GM19467 (cell line): Measurements from ENCODE around the gene TMEM196.
A peak's percentile ranks its signal among the peaks of the same experiment; 100 is the strongest.

Source experiments
- ATAC-seq: cut with Tn5 transposase; IDR thresholded peaks from one replicate; pipeline ENCODE4 v1.9.1; 2021; ENCODE audit warnings: mild to moderate bottlenecking, moderate library complexity; ENCODE audit not compliant: unreplicated experiment

TMEM196 gene

DNA sequence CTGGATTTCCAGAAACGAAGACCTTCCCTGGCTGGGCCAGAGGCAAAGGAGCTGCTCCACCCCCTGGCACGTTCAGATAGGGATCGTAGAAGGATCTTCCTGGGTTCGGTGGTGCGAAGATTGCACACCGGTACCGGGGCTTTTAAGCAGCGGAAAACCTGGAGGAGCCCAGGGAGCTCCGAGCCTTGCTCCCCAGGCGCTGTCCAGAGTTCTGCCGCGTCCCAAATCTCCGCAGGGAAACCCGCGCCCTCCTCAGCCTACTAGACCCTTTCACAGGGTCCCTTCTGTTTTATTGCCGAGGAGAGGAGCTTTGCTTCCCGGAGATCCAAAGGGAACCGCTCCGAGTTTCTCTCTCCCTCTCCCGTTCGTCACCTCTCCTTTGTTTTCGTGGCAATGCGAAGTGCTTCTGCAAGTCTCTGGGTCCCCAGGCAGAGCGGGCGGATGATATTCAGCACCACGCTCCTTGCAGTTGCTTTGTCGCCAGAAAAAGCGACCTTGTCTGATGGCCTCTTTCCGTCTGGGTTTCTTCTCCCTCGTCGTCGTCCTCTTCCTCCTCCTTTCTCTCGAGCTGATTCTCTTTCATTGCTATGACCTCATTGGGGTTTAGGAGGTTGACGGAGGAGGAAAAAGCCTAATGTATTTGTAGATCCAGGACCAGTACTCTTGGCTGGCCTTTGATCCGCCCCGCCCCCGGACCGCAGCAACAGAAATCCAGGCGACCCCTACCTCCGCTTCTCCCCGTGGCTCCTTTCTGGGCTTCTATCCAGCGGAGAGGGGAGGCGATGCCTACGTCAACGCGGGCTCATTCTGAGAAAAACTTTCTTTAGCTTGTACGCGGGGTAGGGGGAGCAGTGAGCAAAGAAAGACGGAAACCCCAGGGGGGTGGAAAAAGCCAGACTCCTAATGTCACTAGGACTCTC, at the start of gene TMEM196:
TMEM196 (minus strand) TSS at position 777 of the 920 bp plus-strand sequence. CDS start 921 bp downstream, outside the sequence.
- ATAC-seq: no peak

DNA sequence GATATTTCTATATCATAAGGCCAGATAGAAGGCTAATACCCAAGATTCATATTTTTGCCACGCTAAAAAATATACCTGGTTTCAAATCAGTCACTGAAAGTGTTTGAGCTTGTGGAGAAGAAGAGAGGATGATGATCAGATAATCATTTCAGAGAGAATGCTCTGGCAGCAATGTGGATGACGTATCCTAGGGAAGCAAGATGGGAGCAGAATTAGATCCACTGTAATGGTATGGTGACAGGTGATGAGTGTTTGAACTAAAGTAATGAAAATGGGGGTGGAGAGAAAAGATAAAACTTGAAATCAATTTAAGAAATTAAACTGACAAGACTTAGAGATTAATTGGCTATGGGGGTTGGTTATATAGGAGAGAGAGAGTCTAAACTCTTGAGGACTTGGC, 42.7 kb upstream of the TMEM196 start:
- ATAC-seq: no peak

DNA sequence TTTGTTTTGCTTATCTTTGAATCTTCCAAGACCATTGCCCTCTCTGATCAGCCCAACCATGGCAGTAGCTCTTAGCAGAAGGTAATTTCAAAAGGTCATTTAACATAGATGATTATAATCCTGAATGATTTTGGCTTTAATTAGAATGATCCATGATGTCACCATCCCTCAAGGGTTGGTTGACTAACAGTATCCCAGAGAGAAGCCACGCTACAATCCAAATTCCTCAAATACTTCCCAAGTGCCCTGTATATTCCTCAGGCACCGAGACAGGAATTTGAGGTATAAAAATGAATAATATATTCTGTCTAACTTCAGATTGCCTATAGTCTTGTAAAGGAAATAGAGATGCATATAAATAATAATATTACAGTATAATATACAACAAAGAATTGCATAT, 42.1 kb upstream of the TMEM196 start:
- ATAC-seq: no peak

DNA sequence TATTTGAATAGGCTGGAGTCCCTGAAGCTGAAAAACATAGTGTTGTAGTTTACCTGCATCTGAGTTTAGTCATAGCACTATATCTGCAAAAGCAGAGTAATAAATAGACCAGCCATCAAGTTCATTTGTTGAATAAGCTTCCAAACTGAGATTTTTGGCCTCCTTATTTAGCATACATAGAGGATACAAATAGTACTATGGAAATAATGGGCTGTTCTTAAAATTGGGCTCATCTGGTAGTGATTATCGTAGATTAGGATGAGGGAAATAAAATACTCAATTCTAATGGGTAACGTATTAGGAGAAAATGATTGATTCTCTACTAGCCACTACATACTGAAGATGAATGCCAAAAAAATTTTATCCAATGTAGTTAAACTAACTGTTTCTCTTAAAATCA, 41.4 kb upstream of the TMEM196 start:
- no peak for ATAC-seq

DNA sequence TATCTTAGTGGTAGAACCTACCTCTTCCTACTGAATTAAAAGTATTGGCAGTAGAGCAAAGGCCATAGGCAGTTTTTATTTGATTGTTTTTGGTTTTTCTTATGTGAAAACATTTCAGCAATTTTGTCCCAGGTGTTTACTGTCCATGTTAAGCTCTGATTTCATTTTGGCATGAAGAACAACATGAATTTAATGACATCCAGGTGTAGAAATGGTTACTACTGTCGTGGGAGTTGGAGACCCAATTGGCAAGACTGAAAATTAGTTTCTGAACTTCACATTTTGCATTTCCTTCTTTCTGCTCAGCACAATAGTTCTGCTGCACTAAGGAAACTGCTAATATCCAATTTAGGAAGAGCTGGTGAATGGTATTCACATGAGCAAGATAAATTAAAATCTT, 38.0 kb upstream of the TMEM196 start:
- no peak for ATAC-seq

DNA sequence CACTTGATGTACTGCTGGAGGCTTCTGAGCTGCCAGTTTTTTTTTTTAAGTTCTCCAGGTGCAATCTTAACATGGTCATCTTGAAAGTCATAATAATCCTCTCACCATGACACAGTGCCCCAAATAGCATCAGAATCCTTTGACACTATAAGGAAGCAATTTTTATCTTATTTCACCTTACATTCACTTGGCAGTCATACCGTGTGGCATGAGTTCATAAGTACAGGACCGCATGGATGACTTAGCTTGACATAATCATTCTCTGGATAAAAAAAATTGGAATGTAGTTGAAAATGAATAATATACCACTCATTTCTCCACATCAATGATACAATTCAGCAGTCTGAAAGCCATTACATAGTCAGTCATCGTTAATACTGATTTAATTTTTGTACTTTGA, 25.6 kb upstream of the TMEM196 start:
- no peak for ATAC-seq

DNA sequence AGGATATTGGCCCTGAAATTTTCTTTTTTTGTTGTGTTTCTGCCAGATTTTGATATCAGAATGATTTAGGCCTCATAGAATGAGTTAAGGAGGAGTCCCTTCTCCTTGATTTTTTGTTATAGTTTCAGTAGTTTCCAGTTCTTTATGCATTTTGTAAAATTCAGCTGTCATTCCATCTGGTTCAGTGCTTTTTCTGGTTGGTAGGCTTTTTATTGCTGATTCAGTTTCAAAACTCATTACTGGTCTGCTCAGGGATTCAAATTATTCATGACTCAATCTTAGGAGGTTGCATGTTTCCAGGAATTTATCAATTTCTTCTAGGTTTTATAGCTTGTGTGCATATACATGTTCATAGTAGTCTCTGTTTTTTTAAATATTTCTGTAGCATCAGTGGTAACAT, 10.1 kb upstream of the TMEM196 start:
- ATAC-seq: no peak

DNA sequence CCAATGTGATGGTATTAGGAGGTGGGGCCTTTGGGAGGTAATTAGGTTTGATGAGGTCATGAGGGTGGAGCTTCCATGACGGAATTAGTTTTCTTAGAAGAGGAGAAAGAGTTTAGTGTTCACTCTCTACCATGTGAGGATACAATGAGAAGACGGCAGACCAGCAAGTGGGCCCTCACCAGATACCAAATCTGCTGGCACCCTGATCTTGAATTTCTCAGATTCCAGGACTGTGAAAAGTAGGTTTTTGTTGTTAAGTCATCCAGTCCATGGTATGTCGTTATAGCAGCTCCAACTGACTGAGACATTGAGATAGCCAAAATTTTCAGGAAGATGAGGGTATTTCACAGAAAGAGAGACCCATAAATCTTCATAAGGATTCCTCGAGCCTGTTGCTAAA, 3.6 kb upstream of the TMEM196 start:
- no peak for ATAC-seq

DNA sequence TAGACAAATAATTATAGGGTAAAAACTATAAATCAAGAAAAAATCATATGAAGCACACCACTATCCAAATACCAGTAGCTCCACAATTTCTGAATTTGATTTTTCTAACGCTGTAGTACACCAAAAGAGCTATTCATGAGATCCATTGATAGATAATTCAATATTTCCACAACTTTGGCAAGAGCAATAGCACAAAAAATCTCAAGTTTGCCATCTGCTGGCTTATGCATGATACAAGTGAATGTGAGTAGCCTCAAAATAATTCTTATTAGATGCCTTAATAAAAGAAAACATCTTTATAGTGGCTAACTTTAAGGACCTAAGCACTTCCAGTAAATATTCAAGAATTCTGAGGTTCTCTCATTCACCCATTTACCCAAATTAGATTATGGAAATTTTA, 2.2 kb upstream of the TMEM196 start:
- ATAC-seq: no peak

DNA sequence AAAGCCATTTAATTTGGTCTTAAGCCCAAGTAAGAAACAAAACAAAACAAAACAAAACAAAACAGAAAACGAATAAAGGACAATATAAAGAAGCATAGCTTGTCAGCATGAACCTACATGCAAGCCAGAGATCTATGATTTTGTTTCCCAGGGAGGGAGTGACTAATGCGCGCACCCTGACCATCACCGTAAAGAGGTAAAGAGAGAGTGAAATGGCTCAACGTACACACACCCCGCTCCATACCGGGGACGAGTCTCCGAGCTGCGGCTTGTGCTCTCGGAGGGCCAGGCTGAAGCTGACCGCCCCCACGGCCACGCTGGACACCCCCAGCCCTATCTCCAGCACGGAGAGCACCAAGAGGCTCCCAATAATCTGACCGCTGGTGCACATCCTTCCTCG, 1.1 kb downstream of the TMEM196 start:
- no peak for ATAC-seq

DNA sequence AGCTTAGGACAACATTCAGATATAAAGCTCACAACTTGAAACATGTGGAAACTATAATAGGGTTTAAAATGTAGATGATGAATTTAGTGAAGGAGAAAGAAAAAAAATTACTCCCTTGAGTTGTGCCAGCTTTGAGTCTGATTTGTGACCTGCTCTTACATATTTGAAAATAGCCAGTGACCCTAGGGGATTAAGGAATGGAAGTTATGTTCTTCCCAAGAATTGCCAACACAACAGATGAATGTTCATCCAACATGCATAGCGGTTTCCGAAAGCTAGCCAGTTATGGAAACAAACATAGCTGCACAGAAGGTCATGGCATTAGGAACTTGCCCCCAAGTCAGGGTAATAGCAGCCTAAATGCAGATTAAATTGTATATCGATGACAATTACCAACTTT, 10.8 kb downstream of the TMEM196 start:
- ATAC-seq: no peak

DNA sequence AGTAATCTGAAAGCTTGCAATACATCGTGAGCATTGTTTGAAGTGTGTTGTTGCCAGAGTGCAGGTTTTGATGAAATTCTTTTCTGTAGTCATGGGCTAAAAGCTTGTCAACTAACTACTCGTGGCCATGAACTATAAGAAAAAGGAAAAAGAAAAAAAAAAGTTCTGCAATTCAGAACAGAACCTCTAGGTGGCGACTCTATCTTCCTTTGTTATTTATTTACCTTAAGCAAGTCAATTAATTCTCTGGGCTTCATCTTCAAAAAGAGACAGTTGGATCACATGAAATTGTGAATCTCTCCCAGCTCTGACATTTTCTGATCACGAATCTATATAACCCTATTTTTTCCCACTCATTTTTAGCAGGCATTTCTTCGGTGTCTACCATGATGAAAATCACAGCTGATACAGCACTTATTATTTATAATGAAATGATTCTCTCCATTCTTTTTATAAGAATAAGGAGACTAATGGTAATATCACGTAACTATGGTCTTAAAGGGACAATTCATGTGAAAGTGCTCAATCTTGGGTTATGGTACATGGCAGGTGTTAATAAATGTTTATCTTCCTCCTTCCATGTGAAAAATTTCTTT, 18.8 kb downstream of the TMEM196 start:
- ATAC-seq: no peak

DNA sequence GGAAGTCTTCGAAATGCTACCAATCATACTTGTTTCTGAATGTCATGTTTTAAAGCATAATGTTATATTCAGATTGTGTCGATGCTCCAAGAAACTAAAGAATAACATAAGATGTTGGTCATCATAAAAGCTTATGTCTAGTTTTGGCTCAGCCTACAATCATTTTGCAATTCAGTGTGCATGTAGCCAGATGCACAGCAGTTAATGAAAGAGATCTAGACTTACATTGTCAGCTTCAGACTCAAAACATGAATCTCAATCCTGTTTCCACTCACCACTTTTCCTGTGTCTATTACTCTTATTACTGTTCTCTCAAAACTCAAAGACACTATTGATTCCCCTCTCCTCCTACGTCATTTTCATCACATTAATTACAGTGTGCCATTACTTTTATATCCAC, 21.4 kb downstream of the TMEM196 start:
- no peak for ATAC-seq

DNA sequence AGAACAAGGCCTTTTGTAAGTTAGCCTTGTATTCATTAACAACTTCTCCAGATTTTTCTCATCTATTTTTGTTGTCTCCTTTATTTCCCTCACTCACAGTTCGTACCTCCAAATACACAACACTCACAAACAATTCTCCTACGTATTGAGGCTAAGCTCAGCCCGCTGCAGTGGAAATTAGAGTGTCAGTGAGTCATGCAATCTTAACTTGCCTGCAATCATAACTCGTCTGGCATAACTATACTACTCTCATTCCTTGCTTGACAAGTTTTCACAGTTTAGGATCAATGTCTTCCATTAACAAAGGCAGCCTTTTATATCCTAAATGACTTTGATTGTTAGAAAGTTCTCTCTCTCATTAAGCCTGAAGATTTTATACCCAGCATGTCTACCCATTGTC, 23.8 kb downstream of the TMEM196 start:
- ATAC-seq: no peak

DNA sequence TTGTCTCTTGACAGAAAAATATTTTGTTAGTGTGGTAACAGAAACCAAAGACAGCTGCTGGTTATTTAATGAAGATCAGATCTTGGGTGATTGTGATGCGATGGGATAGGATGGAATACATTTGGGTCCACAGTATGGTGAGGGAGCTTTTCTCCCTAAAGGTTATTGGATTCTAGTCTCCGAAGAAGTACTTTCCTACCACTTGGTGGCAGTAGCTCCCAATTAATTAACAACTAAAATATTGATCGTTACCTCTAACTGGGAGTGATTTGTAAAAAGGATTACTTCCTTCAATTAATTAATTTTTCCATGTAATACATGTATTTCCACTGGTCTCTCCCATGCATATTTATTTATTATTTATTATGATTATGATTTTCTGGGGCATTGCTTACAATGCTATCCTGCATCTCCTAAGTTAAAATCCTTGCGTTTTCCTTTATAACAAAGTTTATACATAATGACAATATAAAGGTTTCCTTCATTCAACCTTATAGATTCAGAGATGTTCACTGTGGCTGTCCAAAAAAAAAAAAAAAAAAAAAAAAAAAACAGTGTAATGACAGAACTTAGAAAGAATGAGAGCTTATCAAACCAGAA, 25.6 kb downstream of the TMEM196 start:
- peak; percentile 39 for ATAC-seq

DNA sequence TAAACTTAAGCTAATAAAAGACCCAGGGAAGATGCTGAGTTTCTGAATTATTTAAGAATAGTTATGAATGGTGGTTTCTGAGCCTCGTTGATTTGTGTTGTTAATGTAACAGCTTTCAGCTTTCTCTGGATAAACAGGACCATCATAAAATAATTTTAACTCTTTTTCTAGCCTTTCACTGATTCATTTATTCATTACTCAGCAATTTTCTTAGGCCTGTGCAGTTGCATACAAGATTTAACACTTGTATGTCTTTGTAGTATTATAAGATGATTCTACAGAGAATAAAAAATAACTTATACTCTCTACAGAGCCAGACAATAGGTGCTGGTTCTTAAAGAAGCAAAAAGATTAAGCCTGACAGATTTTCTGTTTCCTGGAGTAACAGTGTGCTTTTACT, 29.3 kb downstream of the TMEM196 start:
- no peak for ATAC-seq

DNA sequence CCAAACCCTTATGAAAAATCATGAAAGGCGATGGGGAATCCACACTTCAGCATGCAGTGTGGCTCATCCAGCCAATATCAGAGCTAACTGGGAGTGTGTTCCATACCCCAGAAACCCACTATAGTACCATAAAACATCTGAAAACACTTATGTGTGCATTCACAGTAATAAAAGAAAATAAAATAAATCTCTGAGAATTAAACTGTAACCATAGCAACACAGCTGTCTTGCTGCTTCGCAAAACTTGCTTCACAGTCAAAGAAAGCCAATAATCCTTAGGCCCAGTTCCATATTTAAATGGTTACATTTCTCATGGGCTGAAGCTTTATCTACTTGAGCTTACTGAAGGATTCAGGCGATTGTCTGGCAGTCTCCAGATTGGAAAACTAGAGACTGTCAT, 44.7 kb downstream of the TMEM196 start:
- ATAC-seq: no peak

DNA sequence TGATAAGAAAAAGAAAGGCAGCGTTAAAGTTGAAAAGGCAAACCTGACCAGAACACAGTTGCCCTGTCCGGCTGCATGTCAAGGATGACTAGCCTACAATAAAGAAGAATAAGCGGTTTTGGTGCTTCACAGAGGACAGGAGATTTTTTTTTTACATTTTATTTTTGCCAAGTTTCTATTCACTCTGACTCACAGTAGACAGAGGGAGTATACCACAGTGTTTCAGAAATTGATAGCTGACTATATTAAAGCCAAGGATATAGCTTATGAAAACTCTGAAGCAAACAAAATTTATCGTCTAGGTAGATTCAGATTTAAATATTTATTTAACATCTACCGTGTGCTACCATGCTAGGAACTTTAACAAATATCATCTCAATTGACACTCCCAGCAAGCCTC, 47.6 kb downstream of the TMEM196 start:
- no peak for ATAC-seq

DNA sequence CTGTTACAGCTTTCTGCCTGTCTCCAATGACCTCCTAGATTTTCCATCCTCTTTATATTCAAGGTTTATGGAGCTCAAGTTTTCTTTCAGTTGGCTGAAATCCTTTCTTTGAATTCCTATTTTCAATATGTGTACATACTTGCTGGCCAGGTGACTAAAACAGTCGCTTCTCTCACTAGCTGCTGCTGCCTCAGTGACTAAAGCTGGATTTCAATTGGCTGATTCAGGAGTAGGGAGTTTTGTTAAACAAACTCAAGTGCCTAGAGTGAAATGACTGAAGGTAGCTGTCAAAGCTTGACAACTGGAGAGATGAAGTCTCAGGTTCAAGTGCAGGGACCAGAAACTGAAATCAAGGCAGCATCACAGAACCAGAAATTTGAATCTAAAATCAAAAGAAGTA, 57.9 kb downstream of the TMEM196 start:
- no peak for ATAC-seq

DNA sequence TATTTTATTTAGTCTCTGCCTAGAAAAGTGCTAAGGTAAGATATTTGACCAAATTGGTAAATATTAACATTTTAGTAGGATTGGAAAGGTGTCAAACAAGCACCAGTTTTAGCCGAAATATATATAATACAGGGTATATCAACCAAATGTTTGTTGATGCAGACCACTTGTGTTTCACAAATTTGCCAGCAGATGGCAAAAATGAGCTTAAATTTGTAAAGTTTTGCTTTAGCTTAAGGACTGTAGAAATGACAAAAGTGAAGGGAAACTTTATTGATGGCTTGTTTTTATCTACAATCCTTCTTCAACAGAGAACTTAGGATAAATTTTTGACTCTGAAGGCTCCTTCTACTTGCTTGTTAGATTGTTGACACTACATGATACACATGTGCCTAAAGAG, 59.7 kb downstream of the TMEM196 start:
- no peak for ATAC-seq

DNA sequence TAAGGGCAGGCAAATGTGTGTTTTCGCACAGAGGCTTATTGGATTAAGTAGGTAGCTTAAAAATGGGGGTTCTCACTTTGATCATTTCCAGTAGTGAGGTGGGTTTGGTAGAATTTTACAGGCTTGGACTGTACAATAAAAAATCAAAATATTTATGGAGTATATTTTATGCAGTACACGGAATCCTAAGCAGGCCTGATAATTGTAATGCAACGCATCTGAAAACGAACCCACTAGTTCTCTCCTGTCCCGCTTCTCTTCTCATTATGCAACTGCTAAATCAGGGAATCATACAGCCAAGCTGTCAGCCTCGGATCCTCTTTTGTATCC, 64.2 kb downstream of the TMEM196 start:
- peak; percentile 0 for ATAC-seq
